ENCODE data around the gene BTF3.

GRCh38 chr5:73501406-73501805 lies 3.2 kb downstream of the BTF3 start:
- TF ChIP-seq CTCF (conservative IDR thresholded peaks at IDR 0.05; ENCODE audit: low read depth in 2 of 2) = no peak
- no peak for TF ChIP-seq POLR2AphosphoS5 (IDR thresholded peaks at IDR 0.05; ENCODE audit: low read depth)
- no peak for TF ChIP-seq EZH2 (IDR thresholded peaks at IDR 0.05; ENCODE audit: low read depth, unreplicated experiment)
- no peak for TF ChIP-seq JUNB (IDR thresholded peaks at IDR 0.05; ENCODE audit: unreplicated experiment)
- TF ChIP-seq REST (IDR thresholded peaks at IDR 0.05; ENCODE audit: unreplicated experiment) = no peak
- TF ChIP-seq EZH2phosphoT487 (IDR thresholded peaks at IDR 0.05; ENCODE audit: unreplicated experiment) = no peak
- TF ChIP-seq ZNF331 (CRISPR knock-in tag; IDR thresholded peaks at IDR 0.05; ENCODE audit: low read depth) = no peak
